H1 (cell line): ENCODE results near the gene BMF. TPM values are rescaled to one million over a fixed set of nuclear protein-coding genes. Genes with fewer than 3 reads are reported as not detected.
A peak's percentile ranks its signal among the peaks of the same experiment; 100 is the strongest.

Source experiments
- CTCF ChIA-PET: fragments of 300-600 bp; sonication (Branson Sonifier 250); formaldehyde crosslinking; loops from one replicate; lab custom pipeline; 2021; ENCODE audit not compliant: partially characterized antibody; lab: Charles Lee
- POLR2A ChIA-PET: fragments of 300-600 bp; sonication (Branson Sonifier 250); formaldehyde crosslinking; loops from one replicate; lab custom pipeline; 2021; ENCODE audit warnings: inconsistent platforms; ENCODE audit not compliant: partially characterized antibody; lab: Charles Lee
- DNase-seq, 2 experiments: peaks; one replicate each; pipeline versions ENCODE4 v3.0.0 to v3.0.0-alpha.2; 2010 to 2022; ENCODE audit warnings: low spot score in 2 of 2, low read depth in 1 of 2, mixed read lengths in 1 of 2
- FAIRE-seq: peaks from 2 replicates; lab custom pipeline; 2011; peaks lifted over from hg19 to GRCh38; lab: Jason Lieb, UNC
- H2AFZ ChIP-seq: 2 replicates; pipeline ENCODE4 v1.8.1; 2012; ENCODE audit warnings: low read length, inconsistent platforms
- H2AK5ac ChIP-seq: 2 replicates; pipeline ENCODE4 v1.6.1; 2013; ENCODE audit warnings: low read depth, low read length
- H2BK120ac ChIP-seq: replicated peaks from 2 replicates; pipeline ENCODE3; 2013; ENCODE audit warnings: low read depth, low read length, inconsistent platforms
- H2BK12ac ChIP-seq: 2 replicates; pipeline ENCODE4 v1.6.1; 2013; ENCODE audit warnings: low read depth, low read length
- H2BK15ac ChIP-seq: 2 replicates; pipeline ENCODE4 v1.6.1; 2013; ENCODE audit warnings: low read length
- H2BK20ac ChIP-seq: 2 replicates; pipeline ENCODE4 v1.6.1; 2013; ENCODE audit warnings: low read length
- H2BK5ac ChIP-seq: 2 replicates; pipeline ENCODE4 v1.6.1; 2013; ENCODE audit warnings: low read depth, low read length
- H3K14ac ChIP-seq: 2 replicates; pipeline ENCODE4 v1.6.1; 2013; ENCODE audit warnings: inconsistent platforms; ENCODE audit not compliant: insufficient read length
- H3K18ac ChIP-seq: 2 replicates; pipeline ENCODE4 v1.6.1; 2013; ENCODE audit warnings: low read length; ENCODE audit errors: extremely low read depth
- H3K23ac ChIP-seq: 2 replicates; pipeline ENCODE4 v1.6.1; 2013; ENCODE audit warnings: inconsistent platforms; ENCODE audit not compliant: insufficient read length
- H3K23me2 ChIP-seq: 2 replicates; pipeline ENCODE4 v1.6.1; 2013; ENCODE audit warnings: low read depth, low read length
- H3K27ac ChIP-seq: 2 replicates; pipeline ENCODE4 v1.6.1; 2011; ENCODE audit warnings: low read depth, low read length, inconsistent platforms
- H3K27me3 ChIP-seq, 4 experiments: replicated peaks in 1 of 4; 1 replicate in 1 of 4; 2 replicates in 3 of 4; pipeline versions ENCODE4 v1.6.1 to v1.8.1; 2011 to 2013; ENCODE audit warnings: low read length in 3 of 4, mild to moderate bottlenecking in 3 of 4, inconsistent platforms in 2 of 4, mixed read lengths in 2 of 4, moderate library complexity in 1 of 4; ENCODE audit not compliant: control insufficient read depth in 3 of 4, insufficient read depth in 3 of 4; ENCODE audit errors: extremely low read depth in 1 of 4
- H3K36me3 ChIP-seq, 4 experiments: 2 replicates each; pipeline versions ENCODE4 v1.6.1 to v1.8.1; 2011 to 2013; ENCODE audit warnings: mild to moderate bottlenecking in 4 of 4, low read length in 3 of 4, moderate library complexity in 2 of 4, control low read depth in 1 of 4, inconsistent platforms in 1 of 4; ENCODE audit not compliant: insufficient read depth in 4 of 4, control insufficient read depth in 2 of 4
- H3K4ac ChIP-seq: replicated peaks from 2 replicates; pipeline ENCODE3; 2013; ENCODE audit warnings: low read length, low read depth, mixed read lengths, inconsistent platforms; ENCODE audit not compliant: insufficient read length
- H3K4me1 ChIP-seq, 4 experiments: replicated peaks in 1 of 4; 1 replicate in 1 of 4; 2 replicates in 3 of 4; pipeline versions ENCODE4 v1.6.1 to v1.8.1; 2011 to 2013; ENCODE audit warnings: low read length in 3 of 4, inconsistent platforms in 2 of 4, mixed read lengths in 1 of 4; ENCODE audit not compliant: insufficient read depth in 4 of 4, control insufficient read depth in 3 of 4
- H3K4me2 ChIP-seq, 2 experiments: 2 replicates each; pipeline versions ENCODE4 v1.6.1 to v1.8.1; 2011 to 2013; ENCODE audit warnings: low read depth in 2 of 2, low read length in 2 of 2, control low read depth in 1 of 2, inconsistent platforms in 1 of 2, mild to moderate bottlenecking in 1 of 2; ENCODE audit not compliant: insufficient read depth in 1 of 2
- H3K4me3 ChIP-seq, 4 experiments: fragments of 200-600, 300-600 bp in 1 of 4; sonication (generic), shearing (Covaris generic), sonication (Bioruptor Twin) in 1 of 4; 2 replicates each; pipeline versions ENCODE4 v1.5.1 to v1.8.1; 2011 to 2016; ENCODE audit warnings: low read length in 4 of 4, low read depth in 3 of 4, control low read depth in 2 of 4, inconsistent platforms in 2 of 4, mild to moderate bottlenecking in 2 of 4, mixed read lengths in 1 of 4, moderate library complexity in 1 of 4; ENCODE audit not compliant: insufficient read depth in 2 of 4; ENCODE audit errors: extremely low read depth in 1 of 4
- H3K56ac ChIP-seq: replicated peaks from 2 replicates; pipeline ENCODE3; 2013; ENCODE audit warnings: low read depth, mild to moderate bottlenecking, mixed read lengths, low read length, inconsistent platforms; ENCODE audit not compliant: insufficient read length
- H3K79me1 ChIP-seq: 2 replicates; pipeline ENCODE4 v1.6.1; 2013; ENCODE audit warnings: low read depth, low read length, control low read depth
- H3K79me2 ChIP-seq, 2 experiments: 2 replicates each; pipeline versions ENCODE4 v1.6.1 to v1.8.1; 2012 to 2013; ENCODE audit warnings: low read length in 2 of 2, mild to moderate bottlenecking in 2 of 2, inconsistent platforms in 1 of 2; ENCODE audit not compliant: insufficient read depth in 2 of 2, control insufficient read depth in 1 of 2
- H3K9ac ChIP-seq, 4 experiments: replicated peaks in 1 of 4; 1 replicate in 1 of 4; 2 replicates in 3 of 4; pipeline versions ENCODE4 v1.6.1 to v1.8.1; 2011 to 2013; ENCODE audit warnings: low read depth in 3 of 4, low read length in 3 of 4, control low read depth in 2 of 4, mild to moderate bottlenecking in 2 of 4, moderate library complexity in 2 of 4, inconsistent platforms in 1 of 4; ENCODE audit errors: extremely low read depth in 1 of 4
- H3K9me3 ChIP-seq, 2 experiments: 2 replicates each; pipeline versions ENCODE4 v1.6.1 to v1.8.1; 2012 to 2013; ENCODE audit warnings: mild to moderate bottlenecking in 2 of 2, moderate library complexity in 2 of 2, control low read depth in 1 of 2, inconsistent platforms in 1 of 2, low read depth in 1 of 2, low read length in 1 of 2, mixed read lengths in 1 of 2; ENCODE audit not compliant: insufficient read depth in 2 of 2
- H4K20me1 ChIP-seq, 2 experiments: replicated peaks in 1 of 2; 2 replicates each; pipeline versions ENCODE3 to v1.8.1; 2011 to 2013; ENCODE audit warnings: inconsistent platforms in 2 of 2, low read length in 2 of 2, mild to moderate bottlenecking in 1 of 2; ENCODE audit not compliant: insufficient read depth in 2 of 2, control insufficient read depth in 1 of 2
- H4K5ac ChIP-seq: 2 replicates; pipeline ENCODE4 v1.6.1; 2013; ENCODE audit warnings: low read length, low read depth, mixed read lengths, inconsistent platforms; ENCODE audit not compliant: insufficient read length
- H4K8ac ChIP-seq: 2 replicates; pipeline ENCODE4 v1.8.0; 2013; ENCODE audit warnings: mild to moderate bottlenecking, moderate library complexity, low read length, inconsistent platforms; ENCODE audit not compliant: insufficient read depth; ENCODE audit errors: extremely low read depth
- H4K91ac ChIP-seq: replicated peaks from 2 replicates; pipeline ENCODE3; 2013; ENCODE audit warnings: low read length, mixed read lengths, inconsistent platforms; ENCODE audit not compliant: insufficient read length
- ASH2L ChIP-seq: fragments of 200-600, 300-600 bp; sonication (generic); IDR thresholded peaks from one replicate; pipeline ENCODE4 v1.7.1; 2017; ENCODE audit warnings: low read length
- CTBP2 ChIP-seq: IDR thresholded peaks from 2 replicates; pipeline ENCODE4 v1.7.0; 2011; ENCODE audit warnings: borderline replicate concordance, mild to moderate bottlenecking, moderate library complexity, mixed read lengths, low read length; ENCODE audit not compliant: insufficient read depth, insufficient read length
- WGBS, 2 experiments: shearing (Covaris generic) in 1 of 2; methylation state at CpG; one replicate each; pipeline versions ENCODE4 v1.1.6 to v1.1.7; 2013 to 2015; ENCODE audit warnings: low lambda C conversion rate in 2 of 2, mixed read lengths in 2 of 2, inconsistent platforms in 1 of 2, low coverage in 1 of 2, missing lambda C conversion rate in 1 of 2; ENCODE audit not compliant: insufficient replicate concordance in 2 of 2, insufficient coverage in 1 of 2, insufficient read length in 1 of 2; ENCODE audit errors: extremely low coverage in 1 of 2, missing lambda C conversion rate in 1 of 2; 5-methylcytosine and 5-hydroxymethylcytosine counted together
- polyA plus RNA-seq, 7 experiments: library from polyadenylated mRNA; depleted of rRNA in 3 of 7; stranded (reverse) in 5 of 7; unstranded in 2 of 7; fragments of >200 nt in 5 of 7; fragments of 200-250 nt in 2 of 7; gene quantifications; 1 replicate in 5 of 7; 2 replicates in 1 of 7; 4 replicates in 1 of 7; pipeline versions ENCODE4 v1.2.1 to v1.2.3, GENCODE V29; 2011 to 2013; ENCODE audit warnings: missing spikeins in 2 of 7, mixed read lengths in 2 of 7
- total RNA-seq: library from RNA; stranded (reverse); fragmentation: NEBNext Ultra II Directional; extraction: Animal tissue kit (Norgen Biotek cat#: 25700); gene quantifications from 2 replicates; pipeline ENCODE4 v1.2.1, GENCODE V29; 2021

BMF gene
- total and polyA plus RNA-seq, 2 of the 8 experiments (the other 6 are each of a cell fraction or from before 2014, with no cell fraction given), result 21.2 to 24.2 TPM

DNA sequence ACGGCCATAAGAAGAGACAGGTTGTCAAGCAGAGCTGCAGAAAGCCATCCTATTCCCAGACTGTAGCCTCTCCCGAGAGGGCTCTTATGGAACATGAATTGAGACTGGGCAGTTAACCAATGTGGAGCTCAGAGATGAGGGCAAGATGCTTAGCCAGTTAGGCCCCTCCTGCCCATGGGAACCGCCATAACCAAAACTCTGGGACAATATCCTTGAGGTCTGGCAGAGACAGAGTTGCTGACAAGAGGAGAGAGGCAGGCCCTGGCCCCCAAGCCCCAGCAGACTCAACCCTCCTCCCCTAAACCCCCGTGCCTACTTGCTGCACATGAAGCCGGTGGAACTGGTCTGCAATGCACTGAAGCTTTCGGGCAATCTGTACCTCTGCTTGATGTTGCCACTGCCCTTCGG, 4.8 kb downstream of the BMF start:
- Histone ChIP-seq H3K9ac (no peak overlapping the region), H4K5ac (peak overlapping the region; percentile 61), H3K27me3 (no peaks in the 10 kb centered on the region), H4K91ac (peak overlapping the region; percentile 63), H3K4me2 (peak overlapping the region; percentile 62 to 68), H3K27ac (no peak overlapping the region; the same call in 1 of the 2 replicates), H2BK15ac (peak overlapping the region; percentile 98; the same call in 1 of the 2 replicates), H3K56ac (no peak overlapping the region), H2BK120ac (peak overlapping the region; percentile 89), H3K18ac (peak overlapping the region; percentile 93), H2BK12ac (peak overlapping the region; percentile 84; the same call in 1 of the 2 replicates), H3K23ac (no peak overlapping the region), H2AFZ (no peak overlapping the region), H3K36me3 (peaks cover 0 to 9% (median 2%) of the 10 kb centered on the region in 4 experiments; a peak in 3 of 8 replicates), H3K4ac (no peak overlapping the region), H2BK20ac (peak overlapping the region; percentile 99; the same call in 1 of the 2 replicates), H4K8ac (no peak overlapping the region), H3K9me3 (no peaks in the 10 kb centered on the region), H3K14ac (no peak overlapping the region), H3K79me2 (no peaks in the 10 kb centered on the region), H3K4me3 (peak overlapping the region in 2 of 4 experiments; percentile 26 to 49; a peak in 4 of 8 replicates), H3K4me1 (peaks cover 38 to 59% (median 52%) of the 10 kb centered on the region in 4 experiments), H3K79me1 (no peaks in the 10 kb centered on the region; the same call in 1 of the 2 replicates), H2BK5ac (peak overlapping the region; percentile 93), H4K20me1 (peaks cover 0 to 2% of the 10 kb centered on the region in 2 experiments), H3K23me2 (peaks cover 7% of the 10 kb centered on the region; the same call in 1 of the 2 replicates), H2AK5ac (peak overlapping the region; percentile 59; the same call in 1 of the 2 replicates)
- DNase-seq, result no peak
- 61% methylated on average over 7 of the region's 7 CpGs; no CpG with 5 or more reads in 1 of the 2 experiments for WGBS, 2 experiments
- POLR2A ChIA-PET, result interaction anchor here (0.7 to 10.0 kb wide), 18 partner anchors 11 to 223 kb away, joined by 3 to 143 read pairs (median 4); partner anchors contain the start of gene BUB1B
- no peak for FAIRE-seq
- CTCF ChIA-PET, result interaction anchor here (0.8 to 23.9 kb wide), 24 partner anchors 11 to 318 kb away, joined by 3 to 406 read pairs (median 6); partner anchors contain the start of genes BUB1B, CCDC9B, PLCB2 and SRP14
- TF ChIP-seq CTBP2 (peak; percentile 11), ASH2L (peak; percentile 21)
